DMS114 treated with DMSO at 0.1 percent for 48 hours (cell line): ENCODE measurements around the gene PTPRN2.

Source experiments
- DNase-seq: peaks from one replicate; lab custom pipeline; 2025; ENCODE audit not compliant: unreplicated experiment; lab: John Stamatoyannopoulos, UW

PTPRN2 gene

DNA sequence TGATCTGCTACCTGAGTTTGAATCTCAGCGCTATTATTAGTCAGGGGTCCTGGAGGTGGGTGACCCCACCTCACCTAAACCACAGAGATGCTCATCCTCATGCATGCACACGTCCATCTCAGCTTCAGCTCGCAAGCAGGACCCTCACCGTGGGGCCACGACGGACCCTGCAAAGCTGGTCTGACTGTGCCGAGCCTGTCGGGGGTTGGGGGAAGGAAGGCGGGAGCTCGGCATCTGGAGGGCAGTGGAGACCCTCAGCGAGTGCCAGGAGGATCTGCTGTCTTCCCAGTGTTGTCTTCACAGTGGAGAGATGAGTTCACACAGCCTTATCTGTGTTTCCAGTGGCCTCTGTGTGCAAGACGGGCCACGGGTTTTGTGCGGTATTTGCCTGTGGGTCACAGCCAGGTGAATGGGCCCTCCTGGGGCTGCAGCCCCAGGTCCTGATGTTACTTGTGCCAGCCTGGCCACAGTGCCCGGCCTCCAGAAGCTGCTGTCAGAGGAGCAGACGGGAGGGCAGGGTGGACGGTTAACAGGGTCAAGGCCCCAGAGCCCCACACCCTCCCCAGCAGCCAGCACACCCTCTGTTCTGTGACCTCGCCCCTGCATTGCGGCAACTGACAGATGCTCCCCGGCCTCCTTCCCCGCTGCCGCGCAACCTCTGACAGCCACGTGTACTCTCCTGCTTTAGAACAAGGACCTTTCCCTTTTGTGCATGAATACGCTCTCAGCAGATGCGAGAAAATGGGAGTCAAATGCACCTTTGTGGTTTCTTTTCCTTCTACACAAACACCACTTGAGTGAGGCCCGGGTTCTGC, 722.1 kb downstream of the PTPRN2 start:
- DNase-seq: no peak

DNA sequence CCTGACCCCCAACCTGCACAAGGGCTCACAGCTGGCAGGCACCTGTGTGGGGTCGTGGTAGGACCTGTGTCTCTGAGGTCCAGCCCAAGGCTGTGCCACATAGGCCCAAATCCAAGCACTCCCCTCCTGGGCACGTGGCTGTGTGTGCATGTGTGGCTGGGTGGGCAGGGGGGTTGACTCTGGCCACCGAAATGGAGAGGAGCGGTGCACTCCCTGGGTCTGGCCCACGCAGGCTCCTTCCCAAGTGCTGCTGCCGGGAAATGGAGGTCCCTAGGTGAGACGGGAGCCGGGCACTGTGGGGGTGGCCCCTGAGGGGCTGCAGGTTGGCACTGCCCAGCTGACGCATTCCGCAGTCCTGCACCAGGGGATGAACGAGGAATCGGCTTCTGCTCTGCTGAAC, 722.7 kb downstream of the PTPRN2 start:
- DNase-seq: no peak

DNA sequence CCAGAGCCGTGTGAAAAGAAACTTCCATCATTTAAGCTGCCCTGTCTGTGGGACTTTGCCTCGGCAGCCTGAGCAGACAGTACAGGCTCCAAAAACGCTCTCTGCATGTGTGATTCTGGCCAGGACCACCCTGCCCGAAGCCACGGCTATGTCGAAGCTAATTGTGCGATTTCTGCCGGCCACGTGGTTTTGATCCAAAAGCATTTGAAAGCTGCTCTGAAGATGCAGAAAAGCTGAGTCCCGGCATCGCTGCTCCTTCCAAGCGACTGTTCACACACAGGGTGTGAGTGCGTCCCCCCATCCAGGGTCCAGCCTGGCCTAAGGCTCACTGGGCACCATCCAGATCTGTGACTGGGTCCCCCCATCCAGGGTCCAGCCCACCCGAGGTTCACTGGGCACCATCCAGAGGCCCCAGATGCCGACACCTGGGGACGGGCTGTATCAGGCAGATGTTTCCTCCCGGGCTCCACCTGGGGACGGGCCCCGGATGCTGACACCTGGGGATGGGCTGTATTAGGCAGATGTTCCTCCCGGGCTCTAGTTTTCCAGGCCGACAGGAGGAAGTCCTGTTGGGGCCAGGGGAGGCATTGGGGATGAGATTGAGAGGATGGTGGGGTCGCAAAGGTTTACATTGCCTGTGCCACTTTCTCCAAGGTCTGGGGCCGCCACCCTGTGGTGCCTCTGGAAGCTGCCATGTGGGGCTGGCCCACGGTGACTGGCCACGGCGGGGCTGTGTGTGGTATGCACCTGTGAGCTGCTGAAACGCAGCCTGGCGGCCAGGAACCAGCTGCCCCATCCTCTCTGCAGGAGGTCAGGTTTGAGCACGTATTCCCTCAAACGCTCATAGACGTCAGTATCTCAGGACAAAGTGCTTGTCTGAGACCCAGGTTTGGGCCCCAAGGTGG, 723.5 kb downstream of the PTPRN2 start:
- no peak for DNase-seq

DNA sequence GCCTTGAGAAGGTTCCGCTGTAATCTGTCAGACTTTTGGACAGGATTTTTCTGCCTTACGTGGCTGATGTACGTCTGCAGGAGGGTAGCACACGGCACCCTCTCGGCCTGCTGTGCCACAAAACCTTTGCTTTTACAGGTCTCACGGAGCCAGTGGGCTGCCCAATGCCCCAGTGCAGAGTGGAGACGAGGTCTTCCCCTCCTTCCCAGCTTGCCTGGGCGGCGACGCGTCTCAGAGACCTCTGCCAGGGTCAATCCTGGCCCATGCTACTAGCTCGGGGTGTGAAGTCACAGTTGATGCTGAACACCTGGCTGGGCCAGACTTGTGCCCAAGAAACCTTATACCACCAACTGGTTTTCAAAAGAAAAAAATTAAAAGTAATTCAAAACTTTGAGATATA, 724.4 kb downstream of the PTPRN2 start:
- DNase-seq: no peak

DNA sequence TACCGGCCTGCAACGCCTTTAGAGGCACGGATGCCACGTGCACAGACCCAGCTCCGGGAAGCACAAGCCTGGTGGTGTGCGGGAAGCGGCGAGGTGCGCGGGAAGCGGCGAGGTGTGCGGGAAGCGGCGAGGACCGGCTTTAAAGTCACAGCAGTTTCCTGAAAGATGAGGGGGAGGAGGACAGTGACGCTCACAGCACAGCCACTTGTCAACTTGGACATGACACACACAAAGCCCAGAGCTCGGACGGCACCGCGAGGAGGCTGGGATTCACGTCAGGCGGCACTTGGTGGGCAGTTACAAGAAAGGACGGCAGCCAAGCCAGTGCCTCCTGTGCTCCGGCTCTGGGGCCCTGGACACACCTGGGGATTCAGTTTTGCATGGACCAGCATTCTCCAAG, 724.9 kb downstream of the PTPRN2 start:
- DNase-seq: no peak

DNA sequence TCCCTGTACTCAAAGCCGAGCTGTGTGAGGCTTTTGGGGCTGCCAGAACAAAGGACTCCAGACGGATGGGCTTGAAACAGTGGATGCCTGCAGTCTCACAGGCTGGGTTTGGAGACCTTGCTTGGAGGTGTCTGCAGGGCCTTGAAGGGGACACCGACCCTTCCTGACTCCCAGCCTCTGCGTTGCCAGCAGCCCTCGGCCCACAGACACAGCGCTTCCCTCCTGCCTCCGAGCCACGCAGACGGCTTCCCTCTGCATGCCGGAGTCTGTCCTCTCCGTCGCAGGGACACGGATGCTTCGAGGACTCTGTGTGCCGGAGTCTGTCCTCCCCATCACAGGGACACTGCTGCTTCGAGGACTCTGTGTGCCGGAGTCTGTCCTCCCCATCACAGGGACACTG, 726.1 kb downstream of the PTPRN2 start:
- DNase-seq: no peak

DNA sequence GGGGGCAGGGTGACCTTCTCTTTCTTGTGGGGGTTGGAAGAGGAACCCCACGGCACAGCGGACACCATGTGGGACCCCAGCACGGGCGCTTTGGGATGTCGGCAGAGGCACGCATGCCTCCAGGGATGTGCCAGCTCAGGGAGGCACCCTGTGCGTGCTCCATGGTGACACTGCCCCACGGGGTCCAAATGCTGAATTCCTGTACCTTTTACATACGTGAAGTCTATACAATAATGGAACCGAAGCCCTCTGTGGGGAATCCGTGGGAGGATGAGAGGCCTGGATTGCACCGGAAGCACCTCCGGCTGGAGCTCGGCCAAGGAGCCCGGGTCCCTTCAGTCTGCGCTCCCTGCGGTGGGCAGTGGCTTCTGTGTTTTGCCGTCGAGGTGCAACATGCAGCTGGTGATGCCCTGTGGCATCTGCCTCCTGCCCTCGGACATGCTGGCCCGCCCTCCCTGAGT, 726.6 kb downstream of the PTPRN2 start:
- no peak for DNase-seq

DNA sequence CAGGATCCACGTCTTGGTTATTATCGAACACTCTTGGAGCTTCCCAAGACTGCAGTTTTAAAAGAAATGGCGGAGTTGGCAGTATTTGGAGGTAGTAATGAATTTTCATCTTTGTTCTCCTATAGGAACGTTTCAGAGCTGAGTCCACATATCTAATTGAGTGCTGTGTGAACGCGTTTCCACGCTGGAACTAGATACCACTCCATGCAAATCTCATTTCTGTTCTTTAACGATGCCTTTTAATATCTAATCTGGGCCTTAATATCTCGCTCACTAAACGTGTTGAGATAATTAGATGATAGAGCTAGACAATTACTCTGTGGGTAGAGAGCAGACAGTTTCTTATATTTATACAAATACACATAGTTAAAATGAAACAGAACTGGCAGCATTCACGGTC, 727.2 kb downstream of the PTPRN2 start:
- DNase-seq: no peak

DNA sequence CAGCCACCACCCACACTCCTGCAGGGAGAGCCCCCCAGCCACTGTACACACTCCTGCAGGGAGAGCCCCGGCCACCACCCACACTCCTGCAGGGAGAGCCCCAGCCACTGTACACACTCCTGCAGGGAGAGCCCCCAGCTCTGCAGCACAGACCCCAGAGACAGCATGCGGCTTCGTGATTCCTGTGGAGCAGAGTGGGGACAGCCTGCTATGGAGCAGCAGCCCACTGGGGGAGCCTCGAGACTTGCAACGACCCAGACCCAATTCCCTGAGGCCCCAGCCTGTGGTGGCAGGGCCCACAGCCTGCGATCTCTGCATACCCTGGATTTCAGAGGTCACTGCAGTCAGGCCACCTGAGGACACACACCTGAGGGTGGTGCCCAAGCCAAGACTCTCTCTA, 727.7 kb downstream of the PTPRN2 start:
- DNase-seq: no peak

DNA sequence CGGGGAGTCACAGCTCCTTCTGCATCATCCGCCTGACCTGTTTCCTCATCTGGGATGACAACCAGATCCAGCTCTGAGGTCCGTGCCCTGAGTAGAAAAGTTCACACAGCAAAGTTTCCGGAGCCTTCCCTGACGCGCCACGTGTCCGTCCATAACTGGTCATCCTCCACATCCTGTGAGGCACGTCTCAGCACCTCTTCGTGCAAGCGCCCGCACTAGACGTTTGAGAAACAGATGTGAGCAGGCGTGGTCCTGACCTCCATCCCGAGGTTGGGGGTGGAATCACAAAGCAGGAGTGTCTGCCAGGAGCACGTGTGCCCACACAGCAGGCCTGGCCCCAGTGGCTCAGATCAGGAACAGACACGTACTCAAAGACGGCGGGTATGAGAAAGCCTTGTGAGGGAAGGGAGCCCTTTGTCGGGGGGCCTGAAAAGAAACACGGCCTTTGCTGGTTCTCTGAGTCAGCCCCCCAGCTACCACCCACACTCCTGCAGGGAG, 730.0 kb downstream of the PTPRN2 start:
- no peak for DNase-seq

DNA sequence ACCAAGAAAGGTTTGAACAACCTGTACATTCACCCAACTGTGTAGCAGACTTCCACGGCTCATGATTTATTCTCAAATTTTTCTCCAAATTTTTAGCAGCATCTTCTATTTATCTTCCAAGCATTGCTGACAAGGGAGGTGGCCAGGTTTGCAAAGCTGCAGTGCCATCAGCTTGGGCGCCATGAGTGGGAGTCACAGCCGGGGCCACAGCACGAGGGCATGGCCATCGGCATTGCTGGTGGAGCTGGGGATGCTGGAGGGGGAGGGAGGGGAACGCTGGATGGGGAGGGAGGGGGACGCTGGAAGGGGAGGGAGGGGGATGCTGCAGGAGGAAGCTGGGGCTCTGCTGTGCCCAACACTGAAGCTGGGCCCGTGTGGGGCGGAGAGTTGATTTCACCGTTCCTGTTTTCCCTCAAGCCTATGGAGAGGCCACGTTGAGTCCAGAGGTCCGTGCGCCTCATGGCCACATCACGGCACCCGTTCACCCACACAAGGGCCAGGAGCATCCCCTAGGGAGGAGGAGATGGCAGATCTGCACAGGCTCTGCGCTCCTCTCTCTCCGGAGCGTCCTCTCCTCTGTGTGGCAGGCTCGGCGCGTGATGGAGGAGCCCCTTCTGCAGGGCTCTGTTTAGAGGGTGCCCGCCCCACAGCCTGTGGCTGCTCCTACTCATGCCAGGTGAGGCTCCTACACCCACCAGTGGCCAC, 730.6 kb downstream of the PTPRN2 start:
- no peak for DNase-seq

DNA sequence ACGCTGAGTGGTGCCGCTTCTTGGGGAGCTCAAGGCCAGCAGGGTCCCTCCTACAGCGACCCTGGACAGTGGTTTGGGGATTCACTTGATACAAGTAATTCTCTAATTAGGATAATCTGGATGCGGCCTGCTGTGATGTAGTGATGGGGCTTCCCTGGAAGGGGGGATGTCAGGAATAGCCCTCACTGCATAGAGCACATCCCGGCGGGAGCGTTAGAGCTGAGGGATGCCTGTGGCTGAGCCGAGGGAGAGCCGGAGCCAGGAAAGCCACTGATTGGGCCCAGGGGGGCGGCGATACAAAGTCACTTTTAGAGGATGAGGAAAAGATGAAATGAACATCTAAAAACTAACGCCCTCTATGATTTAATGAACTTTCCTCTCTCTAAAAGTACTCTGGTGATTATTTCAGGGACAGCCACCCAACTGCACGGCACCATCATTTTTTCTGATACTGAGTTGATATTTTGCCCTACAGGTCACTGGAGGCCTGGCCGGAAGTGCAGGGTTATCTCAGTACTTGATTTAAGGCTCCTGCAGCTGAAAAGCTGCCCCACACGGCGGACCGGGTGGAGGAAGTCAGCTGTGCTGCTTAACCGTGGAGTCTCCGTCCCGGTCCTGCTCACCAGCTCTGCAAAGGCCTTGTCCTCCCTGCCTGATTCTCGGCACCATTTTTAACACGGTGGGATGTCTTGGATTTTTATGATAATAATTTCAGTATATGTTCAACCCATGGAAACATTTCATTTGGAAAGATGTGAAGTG, 732.0 kb downstream of the PTPRN2 start:
- DNase-seq: no peak

DNA sequence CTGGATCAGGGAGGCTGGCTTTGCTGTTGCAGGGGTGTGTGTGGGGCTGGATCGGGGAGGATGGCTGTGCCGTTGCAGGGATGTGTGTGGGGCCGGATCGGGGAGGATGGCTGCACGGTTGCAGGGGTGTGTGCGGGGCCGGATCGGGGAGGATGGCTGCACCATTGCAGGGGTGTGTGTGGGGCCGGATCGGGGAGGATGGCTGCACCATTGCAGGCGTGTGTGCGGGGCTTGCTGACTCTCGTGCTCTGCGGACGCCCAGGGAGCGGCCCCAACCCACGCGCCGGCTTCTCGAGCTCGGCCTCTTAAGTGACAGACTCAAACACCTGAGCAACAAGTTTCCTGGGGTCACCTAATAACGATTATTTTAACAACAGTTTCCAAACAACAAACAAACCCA, 732.6 kb downstream of the PTPRN2 start:
- DNase-seq: no peak

DNA sequence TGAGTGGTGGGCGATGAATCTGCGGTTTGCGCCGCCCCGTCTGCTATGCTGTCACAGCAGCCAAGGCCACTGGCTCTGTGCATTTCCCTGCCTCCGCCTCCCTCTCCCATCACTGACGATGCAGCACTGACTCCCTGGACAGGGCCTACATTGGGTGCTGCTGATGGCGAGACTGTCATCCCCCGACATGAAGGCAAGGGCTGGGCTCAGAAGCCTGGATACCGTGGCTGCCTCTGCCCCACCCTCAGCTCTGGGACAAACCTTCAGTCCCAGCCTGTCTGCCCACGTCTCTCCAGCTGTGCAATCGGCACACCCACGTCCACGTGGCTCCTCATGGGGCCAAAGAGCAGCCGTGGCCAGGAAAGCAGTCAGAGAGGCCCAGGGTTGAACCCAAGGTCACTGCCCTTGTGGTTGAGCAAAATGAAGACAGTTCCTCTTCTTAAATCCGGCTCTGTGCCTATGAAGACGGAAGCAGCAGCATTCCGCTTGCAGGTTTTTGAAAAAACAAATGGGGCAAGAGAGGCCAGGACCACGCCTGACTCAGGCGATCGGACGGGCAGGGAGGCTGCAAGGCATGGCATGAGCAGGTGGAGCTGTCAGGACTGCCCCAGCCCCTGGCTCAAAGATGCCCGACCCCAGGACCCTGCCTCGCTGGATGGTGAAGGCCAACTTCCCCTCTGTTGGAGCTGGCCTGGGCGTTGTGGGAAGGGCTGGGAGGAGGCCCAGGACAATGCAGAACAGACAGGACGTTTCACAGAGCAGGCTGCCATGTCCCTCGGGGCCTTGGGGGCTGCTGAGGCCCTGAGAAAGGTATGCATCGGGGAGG, 733.3 kb downstream of the PTPRN2 start:
- DNase-seq: no peak

DNA sequence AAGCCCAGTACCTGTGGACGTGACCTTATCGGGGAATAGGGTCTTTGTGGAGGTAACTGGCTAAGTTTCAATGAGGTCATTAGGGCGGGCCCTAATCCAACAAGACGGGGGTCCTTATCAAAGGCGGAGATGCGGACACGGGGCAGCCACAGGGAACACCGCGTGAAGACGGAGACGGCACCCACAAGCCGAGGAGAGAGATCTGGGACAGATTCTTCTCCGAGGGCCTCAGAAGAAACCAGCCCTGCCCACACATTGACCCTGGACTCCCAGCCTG, 733.9 kb downstream of the PTPRN2 start:
- no peak for DNase-seq

DNA sequence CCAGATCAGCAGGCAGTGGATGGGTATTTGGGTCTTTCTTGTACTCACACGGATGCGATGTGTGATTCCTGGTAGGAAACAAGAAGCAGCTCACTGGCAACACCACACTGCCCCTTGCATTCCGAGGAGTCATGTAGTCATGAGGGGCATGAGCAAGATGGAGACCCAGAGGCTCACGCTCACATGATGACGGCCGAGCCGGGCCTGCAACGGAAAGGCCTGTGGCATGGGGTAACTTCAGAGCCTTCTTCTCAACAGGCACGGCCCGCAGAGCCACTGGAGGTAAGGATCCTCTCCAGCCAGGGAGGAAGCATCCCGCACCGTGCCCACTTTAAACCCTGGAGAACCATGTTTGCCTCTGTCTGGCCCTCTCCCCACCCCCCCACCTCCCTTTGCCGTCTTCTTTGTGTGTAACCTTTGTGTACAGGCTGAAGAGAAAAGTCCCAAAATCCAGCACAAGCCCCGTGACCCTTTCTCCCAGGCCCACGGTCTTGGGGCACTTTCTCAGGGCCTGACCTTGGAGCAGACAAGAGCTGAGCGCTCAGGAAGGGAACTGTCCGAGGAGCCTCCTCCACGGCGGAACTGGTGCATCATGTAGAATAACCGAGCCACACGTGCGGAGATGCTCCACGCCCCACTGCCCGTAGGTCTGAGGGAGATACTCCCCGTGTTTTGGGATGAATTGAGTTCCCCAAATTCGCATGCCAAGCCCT, 734.4 kb downstream of the PTPRN2 start:
- DNase-seq: no peak

DNA sequence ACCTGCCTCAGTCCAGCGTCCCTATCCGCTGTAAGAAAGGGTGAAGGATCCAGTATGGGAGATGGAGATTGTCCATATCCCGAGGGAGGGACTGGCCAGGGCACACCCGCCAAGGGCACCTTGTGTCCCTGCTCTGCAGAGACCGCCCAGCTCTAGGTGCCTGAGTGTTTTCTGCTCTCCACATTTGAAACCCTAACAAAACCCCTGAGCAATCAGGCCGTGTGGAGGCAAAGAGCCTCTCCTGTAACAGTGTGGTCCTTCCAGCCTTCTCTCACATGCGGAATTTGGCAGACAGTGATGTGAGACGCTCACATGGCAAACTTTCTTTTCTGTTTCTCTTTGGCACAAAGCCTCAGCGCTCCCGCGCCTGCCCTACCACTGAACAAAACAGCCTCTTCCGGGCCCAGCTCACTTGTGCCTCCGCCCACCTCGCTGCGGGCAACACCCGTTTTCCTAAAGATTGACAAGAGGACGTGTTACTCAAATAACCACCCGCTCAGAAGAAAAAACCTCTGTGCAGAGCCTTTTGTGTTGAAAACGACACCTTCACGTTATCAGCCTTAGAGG, 736.0 kb downstream of the PTPRN2 start:
- DNase-seq: no peak

DNA sequence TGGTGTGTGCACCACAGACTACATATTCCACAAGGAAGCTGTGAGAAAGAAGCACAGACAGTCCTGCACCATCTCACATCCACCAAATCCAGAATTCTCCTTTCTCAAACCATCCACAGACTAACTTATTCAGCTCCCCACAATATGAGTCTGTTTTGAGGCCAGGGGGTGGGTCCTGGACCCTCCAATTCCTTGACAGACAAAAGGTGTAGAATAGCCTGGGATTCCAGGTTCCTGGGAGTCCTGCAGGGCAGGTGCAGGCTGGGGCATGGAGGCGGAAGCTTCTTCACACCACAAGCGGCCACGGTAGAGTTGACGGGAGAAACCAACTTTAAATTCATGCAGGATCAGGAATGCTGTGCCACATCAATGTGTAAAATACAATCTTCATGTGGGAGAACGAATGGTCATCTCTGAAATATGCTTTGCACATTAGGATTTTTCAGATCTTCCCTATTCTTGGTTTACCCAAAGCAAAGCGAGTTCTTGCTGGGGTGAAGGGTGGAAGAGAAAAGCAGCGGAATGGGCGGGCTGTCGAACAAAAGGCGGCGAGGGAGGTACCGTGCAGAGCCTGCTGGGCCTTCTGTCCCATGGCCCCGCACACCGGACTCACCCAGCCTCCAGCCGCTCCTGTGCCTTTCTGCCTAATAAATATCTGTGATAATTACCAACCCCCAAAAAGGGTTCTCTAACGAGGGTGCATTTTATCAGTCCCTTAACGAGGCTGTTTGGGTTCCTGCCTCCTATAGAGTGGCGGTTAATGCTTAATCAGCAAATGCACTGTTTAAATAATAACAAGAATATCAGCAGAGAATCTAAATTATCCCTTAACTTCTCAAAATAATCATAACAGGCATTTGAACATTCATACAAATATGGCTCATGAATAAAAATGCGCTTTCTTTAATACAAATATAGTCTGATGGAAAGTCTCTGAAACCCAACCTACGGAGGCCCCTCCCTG, 736.9 kb downstream of the PTPRN2 start:
- DNase-seq: no peak
